GM18511 (cell line): ENCODE data around the gene MAT1A.
"Not testable (repeated sequence)": the region's sequence is repeated elsewhere in the genome, so short reads cannot be mapped to it uniquely, and the experiment has no call there.

ENCODE experiments used
- ATAC-seq: cut with Tn5 transposase; IDR thresholded peaks from one replicate; pipeline ENCODE4 v1.9.1; 2021; ENCODE audit warnings: mild to moderate bottlenecking, moderate library complexity; ENCODE audit not compliant: unreplicated experiment

MAT1A gene

GRCh38 chr10:80265740-80266512 is 23.5 kb downstream of the MAT1A start:
- ATAC-seq: no peak

- ATAC-seq: no peak
Observed at GRCh38 chr10:80264081-80265056, 25.1 kb downstream of the MAT1A start.

DNA sequence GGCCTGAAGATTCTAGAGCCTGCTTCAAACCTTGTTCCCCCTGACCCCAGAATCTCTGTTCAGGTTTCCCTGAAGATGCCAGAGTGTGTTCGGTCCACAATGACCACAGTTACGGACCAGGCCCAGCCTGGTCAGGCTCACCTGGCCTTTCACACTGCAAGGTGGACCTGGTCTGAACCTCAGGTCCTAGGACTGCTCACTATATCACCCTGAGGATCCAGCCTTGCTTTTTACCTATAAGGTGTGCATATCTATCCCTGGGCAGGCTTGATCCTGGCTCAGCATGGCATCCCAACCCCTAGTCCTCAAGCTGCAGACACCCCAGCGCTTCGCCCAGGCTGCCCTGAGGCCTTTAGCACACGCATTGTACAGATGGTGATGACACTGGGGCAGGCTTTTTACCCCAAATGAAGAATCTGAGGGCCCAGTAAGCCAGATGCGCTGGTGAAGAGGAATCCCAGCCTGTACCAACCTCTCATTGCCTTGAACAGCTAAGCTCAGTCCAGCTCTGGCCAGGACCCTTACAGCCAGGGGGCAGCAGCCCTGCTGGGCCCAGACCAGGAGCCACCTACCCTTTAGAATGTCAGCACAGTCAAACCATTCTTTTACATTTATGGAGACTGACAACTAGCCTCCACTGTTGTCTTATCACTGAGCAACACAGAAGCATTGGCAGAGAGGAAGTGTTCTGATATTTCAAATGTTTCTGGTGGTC is 28.0 kb downstream of the MAT1A start:
- no peak for ATAC-seq

GRCh38 chr10:80260295-80261243 is 28.9 kb downstream of the MAT1A start:
- ATAC-seq: no peak

- ATAC-seq: no peak
Observed at GRCh38 chr10:80259405-80259871, 30.0 kb downstream of the MAT1A start.

GRCh38 chr10:80256798-80257197 is 32.7 kb downstream of the MAT1A start:
- ATAC-seq: not testable (repeated sequence)

DNA sequence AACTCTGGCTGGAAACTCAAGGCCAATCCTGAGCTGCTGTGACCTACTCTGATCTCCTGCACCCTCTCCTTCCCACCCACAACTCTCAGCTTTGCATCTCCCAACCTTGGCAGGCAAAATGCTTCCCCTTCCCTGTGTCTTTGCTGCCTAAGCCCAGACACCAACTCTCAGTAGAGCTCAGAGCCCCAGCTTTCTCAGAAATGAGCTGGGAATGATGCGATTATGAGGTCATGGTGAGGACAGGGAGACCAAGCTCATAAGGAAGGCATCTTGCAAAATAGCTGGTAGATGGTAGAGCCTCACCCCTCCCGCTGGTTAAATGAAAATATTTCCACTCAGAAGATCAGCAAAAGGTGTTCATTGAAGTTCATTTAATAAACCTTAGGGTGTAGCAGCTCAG is 34.7 kb downstream of the MAT1A start:
- not testable (repeated sequence) for ATAC-seq

GRCh38 chr10:80253963-80254271 is 35.5 kb downstream of the MAT1A start:
- peak; percentile 33 for ATAC-seq

GRCh38 chr10:80253266-80253962 is 36.0 kb downstream of the MAT1A start:
- ATAC-seq: peak; percentile 88

DNA sequence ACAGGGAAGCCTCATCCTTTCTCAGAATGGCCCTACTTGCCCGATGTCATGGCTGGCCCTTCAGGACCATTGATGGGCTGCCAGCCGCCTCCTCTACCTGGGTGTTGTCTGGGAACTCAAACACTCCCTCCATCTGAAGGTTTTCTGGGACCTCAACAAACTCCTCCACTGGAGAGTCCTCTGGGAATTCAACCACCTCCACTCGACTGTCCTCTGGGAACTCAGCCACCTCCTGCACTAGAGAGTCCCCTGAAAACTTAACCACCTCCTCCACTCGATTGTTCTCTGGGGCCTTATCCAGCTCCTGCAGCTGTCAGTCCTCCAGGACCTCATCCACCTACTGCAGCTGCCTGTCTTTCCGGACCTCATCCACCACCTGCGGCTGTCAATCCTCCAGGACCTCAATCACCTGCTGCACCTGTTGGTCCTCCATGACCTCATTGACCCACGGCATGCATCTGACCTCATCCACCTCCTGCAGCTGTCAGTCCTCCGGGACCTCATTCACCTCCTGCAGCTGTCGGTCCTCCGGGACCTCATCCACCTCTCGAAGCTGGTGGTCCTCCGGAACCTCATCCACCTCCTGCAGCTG is 37.1 kb downstream of the MAT1A start:
- no peak for ATAC-seq

GRCh38 chr10:80251703-80252280 is 37.7 kb downstream of the MAT1A start:
- not testable (repeated sequence) for ATAC-seq

DNA sequence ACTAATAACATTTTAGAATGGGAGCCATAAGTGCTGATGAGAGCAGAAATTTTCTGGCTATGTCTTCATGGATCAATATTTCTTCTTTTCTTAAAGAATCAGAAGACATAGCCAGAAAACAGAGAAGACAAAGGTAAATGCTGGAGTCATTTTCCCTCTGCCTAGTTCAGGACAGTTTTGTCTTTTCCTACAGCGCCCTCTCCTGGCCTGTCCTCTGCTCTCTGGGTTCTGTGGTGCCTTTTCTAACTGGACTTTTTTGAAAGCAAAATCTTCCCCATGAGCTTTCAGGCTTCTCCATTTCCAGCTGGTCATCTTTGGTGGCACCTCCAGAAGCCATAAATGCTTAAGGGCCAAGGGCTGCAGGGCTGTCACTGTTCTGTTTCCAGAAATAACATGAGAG is 39.1 kb downstream of the MAT1A start:
- not testable (repeated sequence) for ATAC-seq

- not testable (repeated sequence) for ATAC-seq
Observed at GRCh38 chr10:80249906-80250305, 39.6 kb downstream of the MAT1A start.

GRCh38 chr10:80247611-80248010 is 41.8 kb downstream of the MAT1A start:
- not testable (repeated sequence) for ATAC-seq

DNA sequence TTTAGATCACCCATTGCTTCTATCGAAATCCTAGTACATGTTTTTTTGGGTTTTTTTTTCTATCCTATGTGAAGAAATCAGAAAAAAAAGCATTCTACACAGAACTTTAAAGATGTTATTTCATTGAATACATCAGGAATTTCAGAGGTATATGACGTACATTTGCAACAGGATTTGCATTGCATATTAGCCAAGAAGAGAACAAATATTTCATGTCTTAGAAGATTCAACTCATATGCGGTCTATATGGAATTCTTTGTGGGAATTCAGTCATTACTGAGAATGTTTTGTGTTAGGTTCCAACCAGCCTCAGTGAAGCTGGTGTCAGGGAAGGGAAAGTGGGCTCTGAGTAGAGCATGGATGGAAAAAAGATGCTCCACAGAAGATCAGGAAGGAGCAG is 45.1 kb downstream of the MAT1A start:
- ATAC-seq: not testable (repeated sequence)

DNA sequence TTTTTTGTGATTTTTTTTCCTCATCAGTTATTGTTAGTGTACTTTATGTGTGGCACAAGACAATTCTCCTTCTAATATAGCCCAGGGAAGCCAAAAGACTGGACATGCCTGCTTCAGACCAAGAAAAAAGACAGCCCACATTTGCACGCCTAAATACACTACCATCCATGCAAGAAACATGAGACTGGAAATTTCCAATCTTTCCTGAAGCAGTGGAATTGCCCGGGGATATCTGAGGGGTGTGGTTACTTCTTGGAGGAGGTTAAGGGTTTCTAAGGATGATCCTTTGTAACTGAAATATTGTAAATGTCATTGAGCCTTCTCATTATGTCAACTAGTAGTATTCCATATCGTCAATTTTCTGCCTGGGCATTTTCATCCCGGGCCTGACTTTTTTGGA is 47.1 kb downstream of the MAT1A start:
- ATAC-seq: not testable (repeated sequence)

DNA sequence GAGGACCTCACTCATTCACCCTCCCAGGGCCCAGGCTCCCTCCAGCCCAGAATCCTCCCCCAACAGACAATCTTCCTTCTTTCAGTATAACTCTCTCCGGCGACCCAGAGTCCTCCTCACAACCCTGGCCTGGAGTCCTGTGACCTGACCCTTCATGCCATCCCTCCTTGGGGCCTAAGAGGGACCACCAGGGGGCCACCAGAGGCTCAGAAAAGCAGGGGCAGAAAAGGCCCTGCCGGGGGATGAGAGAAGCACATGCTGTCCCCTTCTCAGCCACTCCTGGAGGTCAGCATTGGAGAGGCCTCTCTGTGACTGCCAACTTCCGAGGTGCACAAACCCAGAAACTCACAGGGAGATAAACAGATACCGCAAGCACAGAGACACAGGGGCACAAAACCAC is 53.0 kb downstream of the MAT1A start:
- ATAC-seq: not testable (repeated sequence)

DNA sequence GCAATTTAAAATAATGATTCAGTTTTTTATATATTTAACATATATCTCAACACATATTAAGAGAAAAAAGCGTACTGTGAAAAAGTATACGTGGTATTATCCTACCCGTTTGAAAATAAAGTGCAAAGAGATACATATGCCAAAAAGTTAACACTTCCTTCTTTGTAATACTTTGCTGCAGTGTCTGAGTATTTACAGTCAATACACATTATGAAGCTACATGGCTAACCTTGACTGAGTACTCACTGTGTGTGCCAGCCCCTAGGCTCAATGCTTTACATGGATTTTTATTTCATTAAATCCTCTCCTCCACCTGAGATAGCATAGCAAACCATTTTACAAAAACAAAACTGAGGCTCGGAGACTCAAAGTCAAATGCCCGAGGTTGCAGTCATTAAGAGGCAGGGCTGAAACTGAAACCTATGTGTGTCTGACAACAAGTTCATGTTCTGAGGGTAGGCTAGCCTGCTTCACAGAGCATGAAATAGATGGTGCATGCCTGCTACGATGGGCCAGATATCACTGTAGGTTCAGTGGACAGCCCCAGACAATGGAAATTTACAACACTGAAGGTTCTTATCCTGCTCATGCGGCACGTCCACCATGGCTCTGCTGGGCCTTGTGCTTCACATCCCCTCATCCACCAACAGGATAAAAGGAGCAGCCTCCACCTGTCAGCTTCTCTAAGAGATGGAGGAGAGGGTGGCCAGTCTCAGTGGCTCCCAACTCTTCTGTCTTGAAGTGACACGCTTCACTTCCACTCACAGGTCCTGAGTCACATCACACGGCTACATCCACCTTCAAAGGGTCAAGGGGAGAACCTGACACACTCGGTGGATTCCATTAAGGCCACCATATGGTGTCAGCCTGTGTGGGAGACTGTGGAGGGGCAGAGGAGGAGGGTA is 54.9 kb downstream of the MAT1A start:
- peak; percentile 100 for ATAC-seq
